Panc1 (cell line): ENCODE data around the gene SERP2. TPM values are rescaled to one million over a fixed set of nuclear protein-coding genes. Genes with fewer than 3 reads are reported as not detected.

ENCODE experiments used
- ATAC-seq: fragments of 200-7000 bp; cut with Tn5 transposase; 2 replicates; pipeline ENCODE4 v1.9.1; 2020; ENCODE audit warnings: mild to moderate bottlenecking, moderate library complexity
- BruUV-seq: library from RNA; stranded (reverse); fragments of 400-500 nt; replicated peaks from 2 replicates; lab custom pipeline; 2021; lab: Mats Ljungman, UMichigan
- CTCF ChIA-PET: fragments of 300-600 bp; sonication (Branson Sonifier 250); formaldehyde crosslinking; loops from one replicate; lab custom pipeline; 2022; ENCODE audit warnings: antibody characterized with exemption; lab: Charles Lee
- POLR2A ChIA-PET: fragments of 300-600 bp; sonication (Branson Sonifier 250); formaldehyde crosslinking; loops from one replicate; lab custom pipeline; 2022; ENCODE audit warnings: antibody characterized with exemption; lab: Charles Lee
- DNase-seq: peaks from one replicate; pipeline ENCODE4 v3.0.0-alpha.2; 2010; ENCODE audit warnings: low read depth, low spot score
- H3K27ac ChIP-seq: 2 replicates; pipeline ENCODE4 v1.5.1; 2011; ENCODE audit warnings: mild to moderate bottlenecking, low read length, inconsistent platforms
- H3K27me3 ChIP-seq: fragments of 200-500 bp; sonication (Bioruptor generic); 2 replicates; pipeline ENCODE4 v1.6.0; 2014; ENCODE audit warnings: low read length, inconsistent platforms; ENCODE audit not compliant: control insufficient read depth, insufficient read depth
- H3K36me3 ChIP-seq: fragments of 200-500 bp; sonication (Bioruptor generic); 2 replicates; pipeline ENCODE4 v1.5.1; 2014; ENCODE audit warnings: inconsistent platforms, mild to moderate bottlenecking, low read length, moderate library complexity; ENCODE audit not compliant: control insufficient read depth, insufficient read depth
- H3K4me1 ChIP-seq: 2 replicates; pipeline ENCODE4 v1.5.1; 2011; ENCODE audit warnings: inconsistent platforms, mild to moderate bottlenecking, low read length, moderate library complexity; ENCODE audit not compliant: control insufficient read depth, insufficient read depth
- H3K4me3 ChIP-seq, 2 experiments: 2 replicates each; pipeline ENCODE4 v1.5.1; 2011 to 2012; ENCODE audit warnings: low read depth in 2 of 2, low read length in 2 of 2, mild to moderate bottlenecking in 2 of 2, inconsistent platforms in 1 of 2, moderate library complexity in 1 of 2
- H3K9me3 ChIP-seq: fragments of 200-500 bp; sonication (Bioruptor generic); 2 replicates; pipeline ENCODE4 v1.5.1; 2014; ENCODE audit warnings: low read depth, mild to moderate bottlenecking, inconsistent platforms, low read length, moderate library complexity; ENCODE audit not compliant: control insufficient read depth, insufficient read depth
- POLR2AphosphoS5 ChIP-seq: IDR thresholded peaks from 2 replicates; pipeline ENCODE4 v1.6.1; 2012; ENCODE audit warnings: mild to moderate bottlenecking, low read depth, low read length, moderate library complexity
- SIN3A ChIP-seq: IDR thresholded peaks from 2 replicates; pipeline ENCODE4 v1.6.1; 2012; ENCODE audit warnings: low read depth, mild to moderate bottlenecking, low read length, moderate library complexity, borderline replicate concordance; ENCODE audit not compliant: insufficient read depth
- TCF7L2 ChIP-seq: IDR thresholded peaks from 2 replicates; pipeline ENCODE4 v1.6.1; 2011; ENCODE audit warnings: mild to moderate bottlenecking, low read depth, low read length, inconsistent platforms
- in situ Hi-C: cut with HindIII; loops from 2 replicates; pipeline ENCODE4 v1.10.0; 2016; ENCODE audit warnings: low sequenced_read_pairs, low pct_unique_long_range_greater_than_20kb
- intact Hi-C: fragments of 100-400 bp; cut with micrococcal nuclease; formaldehyde crosslinking; loops from one replicate; pipeline ENCODE4 v1.10.0; 2022; ENCODE audit not compliant: unreplicated experiment
- total RNA-seq: library from RNA; stranded (reverse); gene quantifications from one replicate; pipeline ENCODE4 v1.2.1, GENCODE V29; 2021; ENCODE audit not compliant: unreplicated experiment
- TF ChIP-seq, protein P1 (sequence below), 2 experiments: IDR thresholded peaks; 2 replicates each; pipeline ENCODE4 v1.6.1; 2011 to 2012; ENCODE audit warnings: low read depth in 2 of 2, control low read depth in 1 of 2, low read length in 1 of 2, mild to moderate bottlenecking in 1 of 2, moderate library complexity in 1 of 2; ENCODE audit not compliant: insufficient read depth in 1 of 2
- TF ChIP-seq, protein P2 (sequence below): fragments of 450-650 bp; IDR thresholded peaks from 2 replicates; pipeline ENCODE4 v1.5.1; 2017; ENCODE audit warnings: mild to moderate bottlenecking

Gene SERP2
- total RNA-seq, 1 experiment from 2014 or later: 0.18 TPM

DNA sequence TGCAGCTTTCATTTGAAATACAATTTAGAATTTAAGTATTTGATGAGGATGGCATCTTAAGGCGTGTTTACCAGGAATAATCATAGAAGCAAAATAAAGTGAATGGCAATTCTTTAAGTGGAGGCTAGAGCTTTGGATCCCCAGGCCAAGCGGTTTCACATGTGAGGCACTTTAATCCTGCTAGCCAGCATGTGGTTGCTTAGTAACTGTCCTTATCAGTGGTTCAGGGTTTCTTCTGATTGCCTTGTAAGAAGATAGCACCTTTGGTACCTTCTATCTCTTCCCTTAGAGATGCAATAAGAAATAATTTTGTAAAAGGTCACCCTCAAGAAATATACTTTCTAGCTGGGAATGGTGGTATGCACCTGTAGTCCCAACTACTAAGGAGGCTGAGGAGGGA lies 38.9 kb upstream of the SERP2 start:
- Histone ChIP-seq H3K36me3 (no peaks in the 10 kb centered on the region), H3K27me3 (no peaks in the 10 kb centered on the region), H3K4me3 (no peak overlapping the region), H3K9me3 (no peaks in the 10 kb centered on the region), H3K27ac (no peak overlapping the region), H3K4me1 (no peaks in the 10 kb centered on the region)
- ChIA-PET POLR2A (no interaction called here), CTCF (no interaction called here)
- DNase-seq (no peak), ATAC-seq (no peak)
- no TSS peak for BruUV-seq
- in situ Hi-C loops: no loop called here
- intact Hi-C loops: no loop called here
- TF ChIP-seq, protein P1, sequence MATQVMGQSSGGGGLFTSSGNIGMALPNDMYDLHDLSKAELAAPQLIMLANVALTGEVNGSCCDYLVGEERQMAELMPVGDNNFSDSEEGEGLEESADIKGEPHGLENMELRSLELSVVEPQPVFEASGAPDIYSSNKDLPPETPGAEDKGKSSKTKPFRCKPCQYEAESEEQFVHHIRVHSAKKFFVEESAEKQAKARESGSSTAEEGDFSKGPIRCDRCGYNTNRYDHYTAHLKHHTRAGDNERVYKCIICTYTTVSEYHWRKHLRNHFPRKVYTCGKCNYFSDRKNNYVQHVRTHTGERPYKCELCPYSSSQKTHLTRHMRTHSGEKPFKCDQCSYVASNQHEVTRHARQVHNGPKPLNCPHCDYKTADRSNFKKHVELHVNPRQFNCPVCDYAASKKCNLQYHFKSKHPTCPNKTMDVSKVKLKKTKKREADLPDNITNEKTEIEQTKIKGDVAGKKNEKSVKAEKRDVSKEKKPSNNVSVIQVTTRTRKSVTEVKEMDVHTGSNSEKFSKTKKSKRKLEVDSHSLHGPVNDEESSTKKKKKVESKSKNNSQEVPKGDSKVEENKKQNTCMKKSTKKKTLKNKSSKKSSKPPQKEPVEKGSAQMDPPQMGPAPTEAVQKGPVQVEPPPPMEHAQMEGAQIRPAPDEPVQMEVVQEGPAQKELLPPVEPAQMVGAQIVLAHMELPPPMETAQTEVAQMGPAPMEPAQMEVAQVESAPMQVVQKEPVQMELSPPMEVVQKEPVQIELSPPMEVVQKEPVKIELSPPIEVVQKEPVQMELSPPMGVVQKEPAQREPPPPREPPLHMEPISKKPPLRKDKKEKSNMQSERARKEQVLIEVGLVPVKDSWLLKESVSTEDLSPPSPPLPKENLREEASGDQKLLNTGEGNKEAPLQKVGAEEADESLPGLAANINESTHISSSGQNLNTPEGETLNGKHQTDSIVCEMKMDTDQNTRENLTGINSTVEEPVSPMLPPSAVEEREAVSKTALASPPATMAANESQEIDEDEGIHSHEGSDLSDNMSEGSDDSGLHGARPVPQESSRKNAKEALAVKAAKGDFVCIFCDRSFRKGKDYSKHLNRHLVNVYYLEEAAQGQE (IDR thresholded peaks at IDR 0.05; ENCODE audit: insufficient read depth in 1 of 2, low read depth in 2 of 2, low read length in 1 of 2): no peak
- TF ChIP-seq POLR2AphosphoS5 (no peak), TCF7L2 (no peak), SIN3A (no peak)
- TF ChIP-seq, protein P2, sequence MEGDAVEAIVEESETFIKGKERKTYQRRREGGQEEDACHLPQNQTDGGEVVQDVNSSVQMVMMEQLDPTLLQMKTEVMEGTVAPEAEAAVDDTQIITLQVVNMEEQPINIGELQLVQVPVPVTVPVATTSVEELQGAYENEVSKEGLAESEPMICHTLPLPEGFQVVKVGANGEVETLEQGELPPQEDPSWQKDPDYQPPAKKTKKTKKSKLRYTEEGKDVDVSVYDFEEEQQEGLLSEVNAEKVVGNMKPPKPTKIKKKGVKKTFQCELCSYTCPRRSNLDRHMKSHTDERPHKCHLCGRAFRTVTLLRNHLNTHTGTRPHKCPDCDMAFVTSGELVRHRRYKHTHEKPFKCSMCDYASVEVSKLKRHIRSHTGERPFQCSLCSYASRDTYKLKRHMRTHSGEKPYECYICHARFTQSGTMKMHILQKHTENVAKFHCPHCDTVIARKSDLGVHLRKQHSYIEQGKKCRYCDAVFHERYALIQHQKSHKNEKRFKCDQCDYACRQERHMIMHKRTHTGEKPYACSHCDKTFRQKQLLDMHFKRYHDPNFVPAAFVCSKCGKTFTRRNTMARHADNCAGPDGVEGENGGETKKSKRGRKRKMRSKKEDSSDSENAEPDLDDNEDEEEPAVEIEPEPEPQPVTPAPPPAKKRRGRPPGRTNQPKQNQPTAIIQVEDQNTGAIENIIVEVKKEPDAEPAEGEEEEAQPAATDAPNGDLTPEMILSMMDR: no peak

DNA sequence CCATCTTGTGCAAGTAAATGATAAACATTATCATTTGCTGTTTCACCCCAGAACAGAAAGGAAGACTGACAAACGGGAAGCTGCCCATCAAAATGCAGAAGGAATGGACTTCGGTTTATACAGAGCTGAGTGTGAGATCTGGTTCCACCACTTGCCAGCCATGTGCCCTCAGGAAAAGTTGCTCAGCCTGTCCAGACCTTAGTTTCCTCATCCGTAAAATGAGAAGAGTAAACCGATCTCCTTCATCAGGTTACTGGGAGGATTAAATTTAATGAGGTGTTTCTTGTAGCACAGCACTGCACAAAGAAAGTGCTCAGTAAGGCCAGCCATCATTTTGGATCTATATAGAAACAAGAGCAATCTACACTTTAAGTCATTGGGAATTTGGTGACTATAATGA lies 36.7 kb upstream of the SERP2 start:
- H3K36me3 ChIP-seq: no peaks in the 10 kb centered on the region
- H3K4me1 ChIP-seq: no peaks in the 10 kb centered on the region
- in situ Hi-C loops (no loop called here), intact Hi-C loops (no loop called here)
- DNase-seq: no peak
- no TSS peak for BruUV-seq
- H3K9me3 ChIP-seq: no peaks in the 10 kb centered on the region
- no peak overlapping the region for H3K4me3 ChIP-seq
- ChIA-PET POLR2A (interaction anchor here (0.5 kb wide), 1 partner anchor 530 kb away, joined by 11 read pairs; no protein-coding TSS in a partner anchor), CTCF (no interaction called here)
- H3K27ac ChIP-seq: no peak overlapping the region
- ATAC-seq: no peak
- TF ChIP-seq, protein P2: no peak
- TF ChIP-seq POLR2AphosphoS5 (no peak), TCF7L2 (no peak), SIN3A (no peak)
- TF ChIP-seq, protein P1 (IDR thresholded peaks at IDR 0.05; ENCODE audit: insufficient read depth in 1 of 2, low read depth in 2 of 2, low read length in 1 of 2): no peak
- no peaks in the 10 kb centered on the region for H3K27me3 ChIP-seq
